IPS-11a (cell line): Measurements from ENCODE around the gene THADA.

ENCODE experiments used
- H3K4me3 ChIP-seq: one replicate; pipeline ENCODE4 v1.5.1; 2013; ENCODE audit warnings: low read depth, low read length, control low read depth

Gene THADA

GRCh38 chr2:43445781-43446180, 150.1 kb downstream of the THADA start:
- no peak overlapping the region for H3K4me3 ChIP-seq

- no peak overlapping the region for H3K4me3 ChIP-seq
Measured at GRCh38 chr2:43444989-43445645, 150.7 kb downstream of the THADA start.

GRCh38 chr2:43443282-43443681, 152.6 kb downstream of the THADA start:
- no peak overlapping the region for H3K4me3 ChIP-seq

- no peak overlapping the region for H3K4me3 ChIP-seq
Measured at GRCh38 chr2:43441195-43441594, 154.6 kb downstream of the THADA start.

- no peak overlapping the region for H3K4me3 ChIP-seq
Measured at GRCh38 chr2:43438858-43439655, 156.8 kb downstream of the THADA start.

- H3K4me3 ChIP-seq, result no peak overlapping the region
Measured at GRCh38 chr2:43438342-43438741, 157.5 kb downstream of the THADA start.

GRCh38 chr2:43437363-43437762, 158.5 kb downstream of the THADA start:
- H3K4me3 ChIP-seq, result no peak overlapping the region

GRCh38 chr2:43436431-43436830, 159.4 kb downstream of the THADA start:
- H3K4me3 ChIP-seq, result no peak overlapping the region

- H3K4me3 ChIP-seq, result no peak overlapping the region
Measured at GRCh38 chr2:43435746-43436145, 160.1 kb downstream of the THADA start.

- H3K4me3 ChIP-seq, result no peak overlapping the region
Measured at GRCh38 chr2:43430489-43430888, 165.3 kb downstream of the THADA start.

GRCh38 chr2:43429369-43429768, 166.5 kb downstream of the THADA start:
- H3K4me3 ChIP-seq, result no peak overlapping the region

- H3K4me3 ChIP-seq, result no peak overlapping the region
Measured at GRCh38 chr2:43427032-43427424, 168.8 kb downstream of the THADA start.

GRCh38 chr2:43426305-43427031, 169.4 kb downstream of the THADA start:
- no peak overlapping the region for H3K4me3 ChIP-seq

GRCh38 chr2:43425659-43426058, 170.2 kb downstream of the THADA start:
- H3K4me3 ChIP-seq, result no peak overlapping the region

- no peak overlapping the region for H3K4me3 ChIP-seq
Measured at GRCh38 chr2:43424262-43425207, 171.3 kb downstream of the THADA start.

- H3K4me3 ChIP-seq, result no peak overlapping the region
Measured at GRCh38 chr2:43423941-43424261, 171.9 kb downstream of the THADA start.

GRCh38 chr2:43421194-43421593, 174.6 kb downstream of the THADA start:
- no peak overlapping the region for H3K4me3 ChIP-seq

- H3K4me3 ChIP-seq, result no peak overlapping the region
Measured at GRCh38 chr2:43420389-43420801, 175.4 kb downstream of the THADA start.

- no peak overlapping the region for H3K4me3 ChIP-seq
Measured at GRCh38 chr2:43419876-43420275, 176.0 kb downstream of the THADA start.

GRCh38 chr2:43419243-43419642, 176.6 kb downstream of the THADA start:
- H3K4me3 ChIP-seq, result no peak overlapping the region

GRCh38 chr2:43418680-43419079, 177.2 kb downstream of the THADA start:
- no peak overlapping the region for H3K4me3 ChIP-seq
